Hepatocyte (in vitro differentiated cells): ENCODE results near the gene KMO.

Source experiments
- EZH2 ChIP-seq: fragments of 200-600 bp; sonication (generic); IDR thresholded peaks from 2 replicates; pipeline ENCODE4 v1.6.1; 2016; ENCODE audit warnings: antibody characterized with exemption, mild to moderate bottlenecking, borderline replicate concordance
- TF ChIP-seq, protein P1 (sequence below): fragments of 200-600 bp; sonication (generic); IDR thresholded peaks from 2 replicates; pipeline ENCODE4 v1.5.1; 2016; ENCODE audit warnings: antibody characterized with exemption, mild to moderate bottlenecking; ENCODE audit not compliant: poor library complexity

DNA sequence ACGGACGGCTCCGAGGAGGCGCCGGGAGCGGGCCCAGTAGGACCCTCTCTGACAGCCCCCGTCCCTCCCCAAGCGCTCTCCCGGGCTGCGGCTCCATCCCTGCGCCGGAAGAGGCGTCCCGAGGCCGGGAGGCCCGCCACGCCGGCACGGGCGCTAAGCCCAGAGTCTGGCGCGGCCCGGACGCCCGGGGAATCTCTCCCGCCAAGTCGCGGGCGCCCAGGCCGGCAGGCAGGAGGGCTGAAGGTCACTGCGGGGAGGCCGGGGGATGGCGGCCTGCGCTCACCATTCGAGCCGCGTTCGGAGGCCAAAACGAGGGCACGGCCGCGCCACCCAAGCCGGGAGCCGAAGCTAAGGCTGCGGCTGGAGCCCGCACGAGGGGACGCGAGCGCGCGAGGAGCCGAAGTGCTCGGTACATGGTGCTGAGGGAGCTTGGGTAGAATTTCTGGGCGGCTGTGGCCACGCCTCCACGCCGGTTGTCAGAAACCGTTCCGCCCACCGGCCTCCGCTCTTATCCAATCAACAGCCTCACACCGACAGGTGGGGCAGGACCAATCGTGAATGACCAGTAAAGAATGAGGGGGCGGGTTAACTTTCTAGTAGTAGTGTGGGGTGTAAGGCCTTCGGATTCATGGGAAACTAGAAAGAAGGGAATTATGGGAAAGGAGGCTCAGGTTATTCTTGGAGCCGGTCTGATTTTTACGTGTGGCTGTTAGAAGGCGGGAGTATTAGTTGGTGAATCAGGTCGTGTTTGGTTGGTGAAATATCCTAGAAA, 12.7 kb upstream of the KMO start, which contains the start of gene FH:
- TF ChIP-seq EZH2: no peak
- TF ChIP-seq, protein P1, sequence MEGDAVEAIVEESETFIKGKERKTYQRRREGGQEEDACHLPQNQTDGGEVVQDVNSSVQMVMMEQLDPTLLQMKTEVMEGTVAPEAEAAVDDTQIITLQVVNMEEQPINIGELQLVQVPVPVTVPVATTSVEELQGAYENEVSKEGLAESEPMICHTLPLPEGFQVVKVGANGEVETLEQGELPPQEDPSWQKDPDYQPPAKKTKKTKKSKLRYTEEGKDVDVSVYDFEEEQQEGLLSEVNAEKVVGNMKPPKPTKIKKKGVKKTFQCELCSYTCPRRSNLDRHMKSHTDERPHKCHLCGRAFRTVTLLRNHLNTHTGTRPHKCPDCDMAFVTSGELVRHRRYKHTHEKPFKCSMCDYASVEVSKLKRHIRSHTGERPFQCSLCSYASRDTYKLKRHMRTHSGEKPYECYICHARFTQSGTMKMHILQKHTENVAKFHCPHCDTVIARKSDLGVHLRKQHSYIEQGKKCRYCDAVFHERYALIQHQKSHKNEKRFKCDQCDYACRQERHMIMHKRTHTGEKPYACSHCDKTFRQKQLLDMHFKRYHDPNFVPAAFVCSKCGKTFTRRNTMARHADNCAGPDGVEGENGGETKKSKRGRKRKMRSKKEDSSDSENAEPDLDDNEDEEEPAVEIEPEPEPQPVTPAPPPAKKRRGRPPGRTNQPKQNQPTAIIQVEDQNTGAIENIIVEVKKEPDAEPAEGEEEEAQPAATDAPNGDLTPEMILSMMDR: no peak
